ENCODE measurements around the gene SNX8.
"Not testable (repeated sequence)": the region's sequence is repeated elsewhere in the genome, so short reads cannot be mapped to it uniquely, and the experiment has no call there.

The SNX8 gene

DNA sequence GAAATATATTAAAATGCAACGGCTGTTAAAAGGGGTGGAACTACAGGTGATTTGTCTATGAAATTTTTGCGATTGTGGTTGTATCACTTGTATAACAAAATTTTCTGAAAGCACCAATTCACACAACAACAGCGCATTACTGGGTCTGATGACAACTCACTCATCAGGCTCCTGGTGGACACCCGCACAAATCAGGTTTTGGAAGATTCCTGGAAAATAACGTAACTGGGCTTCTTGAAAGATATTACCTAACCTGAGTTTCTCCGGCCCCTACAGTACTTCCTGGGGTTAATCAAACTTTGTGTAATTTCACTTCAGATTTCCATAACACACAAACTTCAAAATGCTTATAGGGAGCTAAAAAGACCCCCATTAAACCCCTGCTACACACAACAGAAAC lies 7.6 kb downstream of the SNX8 start:
- H3K4me1 ChIP-seq (ENCODE audit: insufficient read depth, low read length) = no peaks in the 10 kb centered on the region; the same call in 1 of the 2 replicates
- peaks cover 49% of the 10 kb centered on the region for H3K79me2 ChIP-seq (ENCODE audit: insufficient read depth, low read length)
- ATAC-seq (ENCODE audit: insufficient read depth, low read depth) = no peak
- H3K27me3 ChIP-seq (ENCODE audit: insufficient read depth, low read length, poor library complexity) = no peaks in the 10 kb centered on the region
- no peaks in the 10 kb centered on the region for H3K9me3 ChIP-seq (ENCODE audit: insufficient read depth, low read length, severe bottlenecking)
- H3K4me3 ChIP-seq (ENCODE audit: low read depth in 1 of 2, low read length in 2 of 2) = no peak overlapping the region
- no peak overlapping the region for H3K4me2 ChIP-seq (ENCODE audit: insufficient read depth, low read length)
- 0 out of 2 replicates have a peak, but pooled peaks cover 4% of the 10 kb centered on the region for H3K36me3 ChIP-seq (ENCODE audit: insufficient read depth, low read length)
- no peak overlapping the region for H3K27ac ChIP-seq (ENCODE audit: low read length)
- H4K20me1 ChIP-seq (ENCODE audit: insufficient read depth, low read length) = peaks cover 5% of the 10 kb centered on the region; the same call in 1 of the 2 replicates
- H3K9ac ChIP-seq (ENCODE audit: low read depth, low read length) = no peak overlapping the region
- TF ChIP-seq EZH2 (IDR thresholded peaks at IDR 0.05; ENCODE audit: borderline replicate concordance, low read depth, low read length, severe bottlenecking) (no peak), CTCF (IDR thresholded peaks at IDR 0.05; ENCODE audit: borderline replicate concordance, extremely low read depth, low read length, poor library complexity, severe bottlenecking) (no peak)
- no peak for DNase-seq
- H2AFZ ChIP-seq (ENCODE audit: low read depth, low read length) = no peak overlapping the region

DNA sequence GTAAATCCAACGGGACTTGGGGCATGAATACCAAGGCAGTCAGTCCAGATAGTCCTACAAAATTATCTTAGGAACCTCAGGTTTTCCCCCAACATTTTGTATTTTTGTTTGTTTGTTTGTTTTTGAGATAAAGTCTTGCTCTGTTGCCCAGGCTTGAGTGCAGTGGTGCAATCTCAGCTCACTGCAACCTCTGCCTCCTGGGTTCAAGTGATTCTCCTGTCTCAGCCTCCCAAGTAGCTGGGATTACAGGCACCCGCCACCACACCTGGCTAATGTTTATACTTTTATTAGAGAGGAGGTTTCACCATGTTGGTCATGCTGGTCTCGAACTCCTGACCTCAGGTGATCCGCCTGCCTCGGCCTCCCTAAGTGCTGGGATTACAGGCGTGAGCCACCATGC lies 9.0 kb downstream of the SNX8 start:
- not testable (repeated sequence) for H3K9me3 ChIP-seq (ENCODE audit: insufficient read depth, low read length, severe bottlenecking); H3K4me1 ChIP-seq (ENCODE audit: insufficient read depth, low read length); DNase-seq; H2AFZ ChIP-seq (ENCODE audit: low read depth, low read length); H3K36me3 ChIP-seq (ENCODE audit: insufficient read depth, low read length); H3K27me3 ChIP-seq (ENCODE audit: insufficient read depth, low read length, poor library complexity); H3K9ac ChIP-seq (ENCODE audit: low read depth, low read length); H3K4me2 ChIP-seq (ENCODE audit: insufficient read depth, low read length); H4K20me1 ChIP-seq (ENCODE audit: insufficient read depth, low read length); ATAC-seq (ENCODE audit: insufficient read depth, low read depth); H3K27ac ChIP-seq (ENCODE audit: low read length); H3K4me3 ChIP-seq (ENCODE audit: low read depth in 1 of 2, low read length in 2 of 2)
- H3K79me2 ChIP-seq (ENCODE audit: insufficient read depth, low read length) = peaks cover 40% of the 10 kb centered on the region

DNA sequence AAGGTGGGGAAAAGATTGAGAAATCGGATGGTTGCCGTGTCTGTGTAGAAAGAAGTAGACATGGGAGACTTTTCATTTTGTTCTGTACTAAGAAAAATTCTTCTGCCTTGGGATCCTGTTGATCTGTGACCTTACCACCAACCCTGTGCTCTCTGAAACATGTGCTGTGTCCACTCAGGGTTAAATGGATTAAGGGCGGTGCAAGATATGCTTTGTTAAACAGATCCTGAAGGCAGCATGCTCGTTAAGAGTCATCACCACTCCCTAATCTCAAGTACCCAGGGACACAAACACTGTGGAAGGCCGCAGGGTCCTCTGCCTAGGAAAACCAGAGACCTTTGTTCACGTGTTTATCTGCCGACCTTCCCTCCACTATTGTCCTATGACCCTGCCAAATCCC lies 10.7 kb downstream of the SNX8 start:
- peaks cover 10% of the 10 kb centered on the region; the same call in 1 of the 2 replicates for H4K20me1 ChIP-seq (ENCODE audit: insufficient read depth, low read length)
- ATAC-seq (ENCODE audit: insufficient read depth, low read depth) = not testable (repeated sequence)

GRCh38 chr7:2302743-2303397 lies 11.4 kb downstream of the SNX8 start:
- Histone ChIP-seq H3K79me2 (ENCODE audit: insufficient read depth, low read length) (peaks cover 37% of the 10 kb centered on the region), H4K20me1 (ENCODE audit: insufficient read depth, low read length) (peaks cover 10% of the 10 kb centered on the region; the same call in 1 of the 2 replicates)
- not testable (repeated sequence) for H3K9me3 ChIP-seq (ENCODE audit: insufficient read depth, low read length, severe bottlenecking); DNase-seq; H3K36me3 ChIP-seq (ENCODE audit: insufficient read depth, low read length); H2AFZ ChIP-seq (ENCODE audit: low read depth, low read length); H3K9ac ChIP-seq (ENCODE audit: low read depth, low read length); H3K4me3 ChIP-seq (ENCODE audit: low read depth in 1 of 2, low read length in 2 of 2); H3K27me3 ChIP-seq (ENCODE audit: insufficient read depth, low read length, poor library complexity); H3K4me2 ChIP-seq (ENCODE audit: insufficient read depth, low read length); H3K27ac ChIP-seq (ENCODE audit: low read length); ATAC-seq (ENCODE audit: insufficient read depth, low read depth); H3K4me1 ChIP-seq (ENCODE audit: insufficient read depth, low read length)

More for the DNA sequence above, 10.7 kb downstream of the SNX8 start:
- not testable (repeated sequence) for H3K9ac ChIP-seq (ENCODE audit: low read depth, low read length); H3K4me3 ChIP-seq (ENCODE audit: low read depth in 1 of 2, low read length in 2 of 2); H3K36me3 ChIP-seq (ENCODE audit: insufficient read depth, low read length); H3K4me1 ChIP-seq (ENCODE audit: insufficient read depth, low read length); H2AFZ ChIP-seq (ENCODE audit: low read depth, low read length); DNase-seq; H3K9me3 ChIP-seq (ENCODE audit: insufficient read depth, low read length, severe bottlenecking); H3K27ac ChIP-seq (ENCODE audit: low read length); H3K27me3 ChIP-seq (ENCODE audit: insufficient read depth, low read length, poor library complexity); H3K4me2 ChIP-seq (ENCODE audit: insufficient read depth, low read length)
- H3K79me2 ChIP-seq (ENCODE audit: insufficient read depth, low read length) = peaks cover 36% of the 10 kb centered on the region

DNA sequence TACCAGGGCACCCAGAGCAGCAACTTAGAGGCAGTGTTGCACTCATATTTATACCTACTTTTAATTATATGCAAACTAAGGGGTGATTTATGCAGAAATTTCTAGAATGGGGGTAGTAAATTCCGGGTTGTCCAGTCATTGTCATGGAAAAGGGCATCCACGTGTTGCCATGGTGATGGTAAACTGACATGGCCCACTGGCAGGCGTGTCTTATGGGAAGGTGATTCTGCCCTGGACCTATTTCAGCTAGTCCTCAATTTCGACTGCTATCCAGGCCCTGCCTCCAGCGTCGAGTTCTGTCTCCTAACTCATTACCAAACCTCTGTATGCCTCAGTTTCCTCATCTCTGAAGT lies 12.8 kb downstream of the SNX8 start:
- Histone ChIP-seq H3K4me1 (ENCODE audit: insufficient read depth, low read length) (no peaks in the 10 kb centered on the region), H3K4me3 (ENCODE audit: low read depth in 1 of 2, low read length in 2 of 2) (no peak overlapping the region), H3K79me2 (ENCODE audit: insufficient read depth, low read length) (peaks cover 32% of the 10 kb centered on the region), H3K9ac (ENCODE audit: low read depth, low read length) (no peak overlapping the region), H4K20me1 (ENCODE audit: insufficient read depth, low read length) (peaks cover 5% of the 10 kb centered on the region; the same call in 1 of the 2 replicates), H3K4me2 (ENCODE audit: insufficient read depth, low read length) (no peak overlapping the region), H3K27me3 (ENCODE audit: insufficient read depth, low read length, poor library complexity) (no peaks in the 10 kb centered on the region), H2AFZ (ENCODE audit: low read depth, low read length) (no peak overlapping the region), H3K36me3 (ENCODE audit: insufficient read depth, low read length) (no peaks in the 10 kb centered on the region), H3K27ac (ENCODE audit: low read length) (no peak overlapping the region), H3K9me3 (ENCODE audit: insufficient read depth, low read length, severe bottlenecking) (no peaks in the 10 kb centered on the region)
- no peak for DNase-seq
- no peak for ATAC-seq (ENCODE audit: insufficient read depth, low read depth)
- no peak for TF ChIP-seq EZH2 (IDR thresholded peaks at IDR 0.05; ENCODE audit: borderline replicate concordance, low read depth, low read length, severe bottlenecking)
- TF ChIP-seq CTCF (IDR thresholded peaks at IDR 0.05; ENCODE audit: borderline replicate concordance, extremely low read depth, low read length, poor library complexity, severe bottlenecking) = no peak
